Keratinocyte (primary cell): ENCODE results near the gene CNNM1. TPM values are rescaled to one million over a fixed set of nuclear protein-coding genes. Genes with fewer than 3 reads are reported as not detected.

Source experiments
- DNase-seq: peaks from one replicate; pipeline ENCODE4 v3.0.0-alpha.2; 2011; ENCODE audit warnings: low read depth, missing footprints, low spot score
- FAIRE-seq: peaks from 2 replicates; lab custom pipeline; 2011; peaks lifted over from hg19 to GRCh38; lab: Jason Lieb, UNC
- H2AFZ ChIP-seq: 2 replicates; pipeline ENCODE4 v1.6.0; 2012; ENCODE audit warnings: low read length, control low read depth, inconsistent platforms; ENCODE audit not compliant: control insufficient read depth
- H3K27ac ChIP-seq: 2 replicates; pipeline ENCODE4 v1.5.1; 2011; ENCODE audit warnings: low read length; ENCODE audit not compliant: control insufficient read depth, insufficient read depth
- H3K27me3 ChIP-seq: 3 replicates; pipeline ENCODE4 v1.6.0; 2011; ENCODE audit warnings: low read length; ENCODE audit not compliant: control insufficient read depth, insufficient read depth; ENCODE audit errors: extremely low read depth
- H3K36me3 ChIP-seq, 2 experiments: 2 replicates in 1 of 2; 3 replicates in 1 of 2; pipeline ENCODE4 v1.5.1; 2011; ENCODE audit warnings: low read length in 2 of 2, mild to moderate bottlenecking in 1 of 2; ENCODE audit not compliant: control insufficient read depth in 2 of 2, insufficient read depth in 2 of 2; ENCODE audit errors: extremely low read depth in 1 of 2
- H3K4me1 ChIP-seq: 3 replicates; pipeline ENCODE4 v1.5.1; 2011; ENCODE audit warnings: low read length; ENCODE audit not compliant: control insufficient read depth, insufficient read depth; ENCODE audit errors: extremely low read depth
- H3K4me2 ChIP-seq: 3 replicates; pipeline ENCODE4 v1.6.0; 2011; ENCODE audit warnings: low read depth, low read length; ENCODE audit not compliant: control insufficient read depth, insufficient read depth; ENCODE audit errors: extremely low read depth
- H3K4me3 ChIP-seq, 3 experiments: fragments of 200-600 bp in 1 of 3; sonication (generic) in 1 of 3; 2 replicates in 2 of 3; 3 replicates in 1 of 3; pipeline ENCODE4 v1.5.1; 2011 to 2016; ENCODE audit warnings: low read length in 3 of 3, mild to moderate bottlenecking in 3 of 3, control low read depth in 2 of 3, inconsistent platforms in 1 of 3, low read depth in 1 of 3, mixed read lengths in 1 of 3, mixed run types in 1 of 3, moderate library complexity in 1 of 3; ENCODE audit not compliant: control insufficient read depth in 2 of 3, insufficient read depth in 2 of 3; ENCODE audit errors: extremely low read depth in 1 of 3
- H3K79me2 ChIP-seq: 2 replicates; pipeline ENCODE4 v1.6.0; 2012; ENCODE audit warnings: low read length; ENCODE audit not compliant: control insufficient read depth, insufficient read depth
- H3K9ac ChIP-seq: 3 replicates; pipeline ENCODE4 v1.6.0; 2011; ENCODE audit warnings: low read length; ENCODE audit not compliant: control insufficient read depth, insufficient read depth; ENCODE audit errors: extremely low read depth
- H3K9me1 ChIP-seq: 3 replicates; pipeline ENCODE4 v1.6.0; 2011; ENCODE audit warnings: low read length; ENCODE audit not compliant: control insufficient read depth, insufficient read depth; ENCODE audit errors: extremely low read depth
- H3K9me3 ChIP-seq: 2 replicates; pipeline ENCODE4 v1.5.1; 2012; ENCODE audit warnings: low read depth, low read length; ENCODE audit not compliant: control insufficient read depth
- H4K20me1 ChIP-seq: 3 replicates; pipeline ENCODE4 v1.6.0; 2011; ENCODE audit warnings: low read length; ENCODE audit not compliant: control insufficient read depth, insufficient read depth; ENCODE audit errors: extremely low read depth
- CTCF ChIP-seq, 3 experiments: IDR thresholded peaks in 1 of 3; conservative IDR thresholded peaks in 1 of 3; optimal IDR thresholded peaks in 1 of 3; 2 replicates in 2 of 3; 3 replicates in 1 of 3; pipeline versions ENCODE3 to v1.5.1; 2011; ENCODE audit warnings: low read length in 3 of 3, mild to moderate bottlenecking in 3 of 3, moderate library complexity in 2 of 3, control low read depth in 1 of 3, inconsistent platforms in 1 of 3; ENCODE audit not compliant: insufficient read depth in 2 of 3; ENCODE audit errors: extremely low read depth in 1 of 3
- EZH2 ChIP-seq: IDR thresholded peaks from one replicate; pipeline ENCODE4 v1.6.1; 2012; ENCODE audit warnings: inconsistent platforms, mild to moderate bottlenecking, low read length, moderate library complexity
- dilution Hi-C: fragments of 300-500 bp; cut with MboI; formaldehyde crosslinking; loops from one replicate; pipeline ENCODE4 v1.7.0; 2020; ENCODE audit warnings: low sequenced_read_pairs; ENCODE audit not compliant: extremely low pct_ligation_motif_present
- polyA plus RNA-seq, 5 experiments: library from polyadenylated mRNA; depleted of rRNA in 3 of 5; stranded (reverse) in 3 of 5; stranded (forward) in 1 of 5; unstranded in 1 of 5; fragments of >200 nt; gene quantifications; 1 replicate in 1 of 5; 2 replicates in 3 of 5; 3 replicates in 1 of 5; pipeline versions ENCODE4 v1.2.1 to v1.2.3, GENCODE V29; 2011 to 2012; ENCODE audit warnings: missing spikeins in 2 of 5, low read depth in 1 of 5, low replicate concordance in 1 of 5

The CNNM1 gene
- polyA plus RNA-seq, 1 donor (not counting 4 experiments of a cell fraction or from before 2014, with no cell fraction given): 0.83 TPM

DNA sequence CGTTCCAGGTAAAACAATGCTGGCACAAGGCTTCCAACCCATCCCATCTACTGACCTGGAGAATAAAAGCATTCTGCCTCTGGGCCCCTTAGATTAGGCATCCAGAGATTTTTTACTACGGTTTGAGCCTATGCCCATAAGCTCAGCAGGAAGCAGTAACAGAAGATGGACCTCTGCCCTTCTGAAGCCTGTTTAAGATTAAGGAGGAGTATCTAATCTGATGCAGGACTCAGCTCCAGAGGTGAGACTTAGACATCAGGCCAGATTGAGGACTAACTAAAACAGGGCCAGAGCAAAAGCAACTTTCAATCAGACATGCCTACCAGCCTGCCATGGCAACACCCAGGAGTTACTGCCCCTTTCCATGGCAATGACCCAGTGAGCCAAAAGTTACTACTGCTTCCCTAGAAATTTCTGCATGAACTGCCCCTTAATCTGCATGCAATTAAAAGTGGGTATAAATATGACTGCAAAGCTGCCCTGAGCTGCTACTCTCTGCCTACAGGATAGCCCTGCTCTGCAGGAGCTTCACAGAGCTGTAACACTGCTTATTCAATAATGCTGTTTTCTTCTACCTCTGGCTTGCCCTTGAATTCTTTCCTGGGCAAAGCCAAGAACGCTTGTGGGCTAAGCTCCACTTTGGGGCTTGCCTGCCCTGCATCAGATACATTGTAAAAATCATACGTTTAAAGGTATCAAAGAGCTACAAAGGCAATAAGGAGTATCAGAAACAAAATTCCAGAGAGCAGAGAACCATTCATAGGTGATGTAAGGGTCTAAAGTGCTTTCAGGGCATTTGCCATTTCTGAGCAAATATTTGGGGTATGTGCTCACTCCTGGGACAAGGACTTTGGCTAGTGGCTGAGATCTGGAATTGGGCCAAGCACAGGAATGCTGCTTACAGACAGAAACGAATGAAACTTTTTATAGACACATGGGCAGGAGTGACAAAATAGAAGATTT is 25.0 kb upstream of the CNNM1 start:
- no peaks in the 10 kb centered on the region for H4K20me1 ChIP-seq
- no peaks in the 10 kb centered on the region for H3K79me2 ChIP-seq
- H3K9me1 ChIP-seq: no peaks in the 10 kb centered on the region
- no peaks in the 10 kb centered on the region for H3K9me3 ChIP-seq
- FAIRE-seq (no peak), DNase-seq (no peak)
- dilution Hi-C loops: no loop called here
- H3K27me3 ChIP-seq: peaks cover 7% of the 10 kb centered on the region
- H3K4me2 ChIP-seq: no peak overlapping the region
- no peak overlapping the region for H3K4me3 ChIP-seq
- no peaks in the 10 kb centered on the region for H3K36me3 ChIP-seq
- no peak overlapping the region for H3K27ac ChIP-seq
- no peak for TF ChIP-seq EZH2
- no peak for TF ChIP-seq CTCF (optimal IDR thresholded peaks at IDR 0.05 in 1 of 3, IDR thresholded peaks at IDR 0.05 in 1 of 3, conservative IDR thresholded peaks at IDR 0.05 in 1 of 3; ENCODE audit: extremely low read depth in 1 of 3, insufficient read depth in 2 of 3, low read length in 3 of 3)
- H2AFZ ChIP-seq: no peak overlapping the region
- no peak overlapping the region for H3K9ac ChIP-seq
- H3K4me1 ChIP-seq: no peaks in the 10 kb centered on the region

DNA sequence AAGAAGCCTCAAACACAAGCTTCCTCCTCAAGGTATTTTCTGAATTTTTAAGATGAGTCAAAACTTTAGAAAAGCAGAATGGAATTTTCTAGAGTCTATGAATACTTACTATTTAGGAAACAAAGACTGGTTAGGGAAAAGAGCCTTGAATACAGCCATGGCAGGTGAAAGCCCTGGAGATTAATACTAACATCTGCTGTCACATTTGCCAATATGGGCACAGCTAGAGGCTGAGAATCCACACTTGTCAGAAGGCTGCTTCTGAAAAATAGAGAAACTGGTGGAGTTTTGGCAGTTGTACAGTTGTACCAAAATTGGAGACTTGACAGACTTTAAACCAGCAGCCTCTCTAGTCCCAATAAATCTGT is 24.3 kb upstream of the CNNM1 start:
- no peak for DNase-seq
- dilution Hi-C loops: no loop called here
- Histone ChIP-seq H3K27me3 (peaks cover 7% of the 10 kb centered on the region), H3K9ac (no peak overlapping the region), H3K9me1 (no peaks in the 10 kb centered on the region), H3K27ac (no peak overlapping the region), H3K4me1 (no peaks in the 10 kb centered on the region), H2AFZ (no peak overlapping the region), H3K9me3 (no peaks in the 10 kb centered on the region), H3K4me3 (no peak overlapping the region), H3K4me2 (no peak overlapping the region), H3K79me2 (no peaks in the 10 kb centered on the region), H3K36me3 (no peaks in the 10 kb centered on the region), H4K20me1 (no peaks in the 10 kb centered on the region)
- TF ChIP-seq CTCF (optimal IDR thresholded peaks at IDR 0.05 in 1 of 3, IDR thresholded peaks at IDR 0.05 in 1 of 3, conservative IDR thresholded peaks at IDR 0.05 in 1 of 3; ENCODE audit: extremely low read depth in 1 of 3, insufficient read depth in 2 of 3, low read length in 3 of 3): no peak
- no peak for TF ChIP-seq EZH2
- no peak for FAIRE-seq
